HepG2 (cell line): ENCODE results near the gene SLC66A3. TPM values are rescaled to one million over a fixed set of nuclear protein-coding genes. Genes with fewer than 3 reads are reported as not detected.
A peak's percentile ranks its signal among the peaks of the same experiment; 100 is the strongest.

Source experiments
- ATM ChIP-seq: fragments of 450-650 bp; IDR thresholded peaks from 2 replicates; pipeline ENCODE4 v1.7.1; 2017; ENCODE audit warnings: mild to moderate bottlenecking, borderline replicate concordance
- CHCHD3 ChIP-seq: sonication (generic); formaldehyde crosslinking; IDR thresholded peaks from 2 replicates; pipeline ENCODE4 v1.8.0; 2022; ENCODE audit warnings: mild to moderate bottlenecking, missing genetic modification reagents, moderate library complexity
- CHD2 ChIP-seq: IDR thresholded peaks from 2 replicates; pipeline ENCODE4 v1.6.1; 2011; ENCODE audit warnings: low read depth, low read length, improper control_type of control experiment
- FOXK2 ChIP-seq: fragments of 450-650 bp; IDR thresholded peaks from 2 replicates; pipeline ENCODE4 v1.6.1; 2016
- GATAD1 ChIP-seq: IDR thresholded peaks from 2 replicates; pipeline ENCODE4 v1.6.1; 2016; ENCODE audit warnings: missing genetic modification reagents, missing compliant biosample characterization
- GTF2F1 ChIP-seq: fragments of 150-350 bp; IDR thresholded peaks from 2 replicates; pipeline ENCODE4 v1.6.1; 2014; ENCODE audit warnings: low read length
- HDAC1 ChIP-seq: sonication (generic); formaldehyde crosslinking; IDR thresholded peaks from 2 replicates; pipeline ENCODE4 v1.5.1; 2020; ENCODE audit warnings: mild to moderate bottlenecking, missing genetic modification reagents
- KLF13 ChIP-seq: sonication (generic); formaldehyde crosslinking; IDR thresholded peaks from 2 replicates; pipeline ENCODE4 v1.4.0; 2020; ENCODE audit warnings: mild to moderate bottlenecking, missing genetic modification reagents
- MAZ ChIP-seq, 2 experiments: sonication (generic) in 1 of 2; formaldehyde crosslinking in 1 of 2; IDR thresholded peaks; 2 replicates each; pipeline versions ENCODE4 v1.5.0 to v1.6.1; 2012 to 2020; ENCODE audit warnings: low read depth in 2 of 2, mild to moderate bottlenecking in 2 of 2, borderline replicate concordance in 1 of 2, improper control_type of control experiment in 1 of 2, low read length in 1 of 2, missing genetic modification reagents in 1 of 2, moderate library complexity in 1 of 2
- MIER3 ChIP-seq: IDR thresholded peaks from 2 replicates; pipeline ENCODE4 v1.6.1; 2016; ENCODE audit warnings: missing compliant biosample characterization, borderline replicate concordance
- MTA1 ChIP-seq: sonication (generic); formaldehyde crosslinking; IDR thresholded peaks from 2 replicates; pipeline ENCODE4 v1.4.0; 2020; ENCODE audit warnings: missing genetic modification reagents, mild to moderate bottlenecking, borderline replicate concordance
- MTA3 ChIP-seq: sonication (generic); formaldehyde crosslinking; IDR thresholded peaks from 2 replicates; pipeline ENCODE4 v1.4.0; 2020; ENCODE audit warnings: missing genetic modification reagents
- POLR2AphosphoS2 ChIP-seq: IDR thresholded peaks from 2 replicates; pipeline ENCODE4 v1.6.1; 2011; ENCODE audit warnings: low read depth, low read length, improper control_type of control experiment
- RAD51 ChIP-seq: fragments of 450-650 bp; IDR thresholded peaks from 2 replicates; pipeline ENCODE4 v1.6.1; 2016; ENCODE audit warnings: borderline replicate concordance
- RXRA ChIP-seq: sonication (generic); formaldehyde crosslinking; IDR thresholded peaks from 2 replicates; pipeline ENCODE4 v1.5.1; 2020; ENCODE audit warnings: missing genetic modification reagents
- THAP7 ChIP-seq: sonication (generic); formaldehyde crosslinking; IDR thresholded peaks from 2 replicates; pipeline ENCODE4 v1.8.1; 2023; ENCODE audit warnings: mild to moderate bottlenecking, missing genetic modification reagents
- TSC22D2 ChIP-seq: sonication (generic); formaldehyde crosslinking; IDR thresholded peaks from 2 replicates; pipeline ENCODE4 v1.5.1; 2020; ENCODE audit warnings: missing genetic modification reagents, mild to moderate bottlenecking, borderline replicate concordance
- YEATS2 ChIP-seq: sonication (generic); formaldehyde crosslinking; IDR thresholded peaks from 2 replicates; pipeline ENCODE4 v1.4.0; 2020; ENCODE audit warnings: missing genetic modification reagents, borderline replicate concordance
- ZNF160 ChIP-seq: sonication (generic); formaldehyde crosslinking; IDR thresholded peaks from 2 replicates; pipeline ENCODE4 v1.8.0; 2022; ENCODE audit warnings: mild to moderate bottlenecking, inconsistent platforms, missing genetic modification reagents
- ZNF230 ChIP-seq: sonication (generic); formaldehyde crosslinking; IDR thresholded peaks from 2 replicates; pipeline ENCODE4 v1.4.0; 2020; ENCODE audit warnings: mild to moderate bottlenecking, missing genetic modification reagents
- ZNF337 ChIP-seq: sonication (generic); formaldehyde crosslinking; IDR thresholded peaks from 2 replicates; pipeline ENCODE4 v1.5.1; 2020; ENCODE audit warnings: missing genetic modification reagents, low read depth, mild to moderate bottlenecking, borderline replicate concordance
- ZNF382 ChIP-seq: sonication (generic); formaldehyde crosslinking; IDR thresholded peaks from 2 replicates; pipeline ENCODE4 v1.5.0; 2020; ENCODE audit warnings: missing genetic modification reagents, mild to moderate bottlenecking, borderline replicate concordance
- ZNF549 ChIP-seq: sonication (generic); formaldehyde crosslinking; IDR thresholded peaks from 2 replicates; pipeline ENCODE4 v1.5.0; 2020; ENCODE audit warnings: missing genetic modification reagents
- ZNF567 ChIP-seq: sonication (generic); formaldehyde crosslinking; IDR thresholded peaks from 2 replicates; pipeline ENCODE4 v1.8.1; 2023; ENCODE audit warnings: mild to moderate bottlenecking, missing genetic modification reagents, borderline replicate concordance
- ZNF652 ChIP-seq: IDR thresholded peaks from 2 replicates; pipeline ENCODE4 v1.6.1; 2016; ENCODE audit warnings: low read depth, borderline replicate concordance
- ZNF687 ChIP-seq: sonication (generic); formaldehyde crosslinking; IDR thresholded peaks from 2 replicates; pipeline ENCODE4 v1.5.1; 2020; ENCODE audit warnings: mild to moderate bottlenecking, missing genetic modification reagents, moderate library complexity
- ZNF691 ChIP-seq: sonication (generic); formaldehyde crosslinking; IDR thresholded peaks from 2 replicates; pipeline ENCODE4 v1.4.0; 2020; ENCODE audit warnings: missing genetic modification reagents, low read depth, mild to moderate bottlenecking, borderline replicate concordance
- ZNF850 ChIP-seq: sonication (generic); formaldehyde crosslinking; conservative IDR thresholded peaks from 2 replicates; pipeline ENCODE4 v1.9.0; 2021; ENCODE audit warnings: mild to moderate bottlenecking, missing genetic modification reagents
- polyA plus RNA-seq, 8 experiments: library from polyadenylated mRNA; depleted of rRNA in 3 of 8; stranded (reverse) in 7 of 8; unstranded in 1 of 8; fragments of >200 nt; fragmentation: Illumina TruSeq in 4 of 8; extraction: Trizol in 4 of 8; gene quantifications; 2 replicates each; pipeline versions ENCODE4 v1.2.1 to v1.2.3, GENCODE V29; 2011 to 2016; ENCODE audit warnings: low read depth in 4 of 8, missing spikeins in 1 of 8, mixed read lengths in 1 of 8; ENCODE audit not compliant: insufficient read depth in 1 of 8
- total RNA-seq, 5 experiments: library from RNA; depleted of rRNA; stranded (reverse); fragments of >200 nt; fragmentation: Illumina TruSeq; extraction: Trizol; gene quantifications; 2 replicates each; pipeline ENCODE4 v1.2.3, GENCODE V29; 2016; ENCODE audit warnings: low read depth in 1 of 5

The SLC66A3 gene
- total and polyA plus RNA-seq, 2 of the 13 experiments (the other 11 are each of a cell fraction or from before 2014, with no cell fraction given): 2.2 to 3.7 TPM

- TF ChIP-seq GATAD1 (CRISPR knock-in tag) (0 out of 2 replicates have a peak, but pooled peaks have one; percentile 37), ZNF687 (CRISPR knock-in tag) (peak; percentile 61), MTA3 (CRISPR knock-in tag) (no peak), ZNF850 (CRISPR knock-in tag) (no peak), KLF13 (CRISPR knock-in tag) (no peak), ZNF652 (CRISPR knock-in tag) (no peak), TSC22D2 (CRISPR knock-in tag) (no peak), RAD51 (no peak), MTA1 (CRISPR knock-in tag) (0 out of 2 replicates have a peak, but pooled peaks have one; percentile 37), ZNF691 (CRISPR knock-in tag) (no peak), YEATS2 (CRISPR knock-in tag) (peak; percentile 46; the same call in 1 of the 2 replicates), ZNF549 (CRISPR knock-in tag) (no peak), RXRA (no peak), GTF2F1 (no peak), MAZ (IDR thresholded peaks at IDR 0.05; ENCODE audit: borderline replicate concordance, low read depth, low read length) (no peak), MAZ (CRISPR knock-in tag; IDR thresholded peaks at IDR 0.05; ENCODE audit: low read depth) (0 out of 2 replicates have a peak, but pooled peaks have one; percentile 33), POLR2AphosphoS2 (peak; percentile 8; the same call in 1 of the 2 replicates), MIER3 (CRISPR knock-in tag) (no peak), ZNF567 (CRISPR knock-in tag) (0 out of 2 replicates have a peak, but pooled peaks have one; percentile 20), ZNF230 (CRISPR knock-in tag) (no peak), ZNF382 (CRISPR knock-in tag) (no peak), FOXK2 (peak; percentile 40; the same call in 1 of the 2 replicates), ZNF337 (peak; percentile 42; the same call in 1 of the 2 replicates), ATM (no peak), CHCHD3 (CRISPR knock-in tag) (no peak), ZNF160 (no peak), HDAC1 (CRISPR knock-in tag) (peak; percentile 40; the same call in 1 of the 2 replicates), CHD2 (no peak), THAP7 (CRISPR knock-in tag) (no peak)
Observed at GRCh38 chr2:11169333-11169732, 14.1 kb downstream of the SLC66A3 start (continued).
